ENCODE data around the gene PKMYT1.

GRCh38 chr16:2948807-2949704 lies 31.2 kb downstream of the PKMYT1 start:
- TF ChIP-seq CTCF (IDR thresholded peaks at IDR 0.05; ENCODE audit: borderline replicate concordance, extremely low read depth, low read length, poor library complexity, severe bottlenecking) (no peak), EZH2 (IDR thresholded peaks at IDR 0.05; ENCODE audit: borderline replicate concordance, low read depth, low read length, severe bottlenecking) (no peak)

Measured in DND-41 (cell line).